ENCODE measurements around the gene UTS2R.
"Not testable (repeated sequence)": the region's sequence is repeated elsewhere in the genome, so short reads cannot be mapped to it uniquely, and the experiment has no call there.

The UTS2R gene

GRCh38 chr17:82366749-82367148 lies 4.8 kb upstream of the UTS2R start:
- no peak for TF ChIP-seq CTCF (IDR thresholded peaks at IDR 0.05; ENCODE audit: insufficient read depth, low read depth, low read length, missing control alignments)
- no peak overlapping the region for H3K4me3 ChIP-seq (ENCODE audit: low read length)
- peak; percentile 32 for DNase-seq (ENCODE audit: low read depth)

GRCh38 chr17:82367724-82368524 lies 3.6 kb upstream of the UTS2R start:
- no peak for TF ChIP-seq CTCF (IDR thresholded peaks at IDR 0.05; ENCODE audit: insufficient read depth, low read depth, low read length, missing control alignments)
- H3K4me3 ChIP-seq (ENCODE audit: low read length), result no peak overlapping the region
- DNase-seq (ENCODE audit: low read depth), result no peak

GRCh38 chr17:82369211-82369610 lies 2.4 kb upstream of the UTS2R start:
- TF ChIP-seq CTCF (IDR thresholded peaks at IDR 0.05; ENCODE audit: insufficient read depth, low read depth, low read length, missing control alignments), result no peak
- DNase-seq (ENCODE audit: low read depth), result no peak
- no peak overlapping the region for H3K4me3 ChIP-seq (ENCODE audit: low read length)

- H3K4me3 ChIP-seq (ENCODE audit: low read length), result no peak overlapping the region
- TF ChIP-seq CTCF (IDR thresholded peaks at IDR 0.05; ENCODE audit: insufficient read depth, low read depth, low read length, missing control alignments), result no peak
- no peak for DNase-seq (ENCODE audit: low read depth)
These were observed 863 bp upstream of the UTS2R start for GRCh38 chr17:82370471-82371332.

GRCh38 chr17:82372249-82373071 lies 895 bp downstream of the UTS2R start:
- no peak overlapping the region for H3K4me3 ChIP-seq (ENCODE audit: low read length)
- TF ChIP-seq CTCF (IDR thresholded peaks at IDR 0.05; ENCODE audit: insufficient read depth, low read depth, low read length, missing control alignments), result no peak
- DNase-seq (ENCODE audit: low read depth), result no peak

GRCh38 chr17:82373072-82373452 lies 1.5 kb downstream of the UTS2R start:
- DNase-seq (ENCODE audit: low read depth); H3K4me3 ChIP-seq (ENCODE audit: low read length): not testable (repeated sequence)
